Measurements from ENCODE around the gene GUCY1A2.

Gene GUCY1A2

DNA sequence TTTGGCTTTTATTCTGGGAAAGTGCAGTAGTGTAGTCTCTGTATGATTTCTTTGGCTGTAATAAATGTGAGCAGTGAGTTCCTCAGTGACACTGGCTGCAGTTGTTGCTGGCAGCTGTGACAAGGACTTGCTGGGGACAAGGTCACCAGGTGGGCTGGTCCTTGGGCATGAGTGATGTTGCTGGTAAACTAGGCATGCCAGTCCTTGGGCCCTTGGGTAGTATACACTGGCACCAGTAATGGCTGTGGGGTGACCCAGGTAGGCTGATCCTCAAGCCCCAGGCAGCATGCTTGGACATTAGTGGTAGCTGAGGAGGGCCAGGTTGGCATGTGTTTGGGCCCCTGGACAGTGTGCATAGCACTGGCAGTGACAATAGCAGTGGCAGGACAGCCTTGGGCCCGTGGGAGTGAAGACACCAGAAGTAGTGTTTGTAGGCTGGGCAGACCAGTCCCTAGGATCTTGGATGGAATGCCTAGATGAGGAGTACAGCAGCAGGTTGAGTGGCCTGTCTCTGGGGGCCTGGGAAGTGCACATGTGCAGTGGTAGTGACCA, 164.3 kb downstream of the GUCY1A2 start:
- H3K36me3 ChIP-seq (ENCODE audit: control insufficient read depth in 1 of 2, insufficient read depth in 2 of 2, low read length in 2 of 2): no peaks in the 10 kb centered on the region
- no peak overlapping the region for H3K4ac ChIP-seq (ENCODE audit: low read depth, low read length)
- no peak overlapping the region for H2AK5ac ChIP-seq (ENCODE audit: low read length)
- no peaks in the 10 kb centered on the region for H3K9me3 ChIP-seq (ENCODE audit: insufficient read depth, low read depth, low read length)
- no peak overlapping the region for H4K91ac ChIP-seq (ENCODE audit: low read depth, low read length)
- H2AFZ ChIP-seq (ENCODE audit: insufficient read depth, low read length, poor library complexity): no peak overlapping the region
- no peak overlapping the region for H3K4me3 ChIP-seq (ENCODE audit: low read depth, low read length)
- H2BK5ac ChIP-seq (ENCODE audit: low read depth, low read length, poor library complexity): no peak overlapping the region
- H2BK12ac ChIP-seq (ENCODE audit: low read length): no peak overlapping the region
- no CpG with 5 or more reads among the region's 1 CpG for WGBS (ENCODE audit: extremely low coverage, insufficient coverage, insufficient read length)
- no peaks in the 10 kb centered on the region for H3K4me1 ChIP-seq (ENCODE audit: control insufficient read depth in 1 of 2, insufficient read depth in 2 of 2, low read length in 2 of 2)
- no peak overlapping the region for H3K4me2 ChIP-seq (ENCODE audit: low read length)
- DNase-seq: no peak
- no peak overlapping the region for H3K27ac ChIP-seq (ENCODE audit: low read depth, low read length)
- no peak overlapping the region for H4K8ac ChIP-seq (ENCODE audit: low read depth, low read length)
- H3K27me3 ChIP-seq (ENCODE audit: insufficient read depth, low read length): no peaks in the 10 kb centered on the region
- H3K79me2 ChIP-seq (ENCODE audit: control insufficient read depth, insufficient read depth, low read length, poor library complexity): no peaks in the 10 kb centered on the region
- no peaks in the 10 kb centered on the region for H3K79me1 ChIP-seq (ENCODE audit: low read length)
- H4K12ac ChIP-seq (ENCODE audit: low read depth, low read length): no peak overlapping the region
- no peak overlapping the region for H3K14ac ChIP-seq (ENCODE audit: low read length)
- no peak overlapping the region for H3K9ac ChIP-seq (ENCODE audit: low read length)
- no peak overlapping the region for H3K18ac ChIP-seq (ENCODE audit: low read length)
- no peak overlapping the region for H2BK120ac ChIP-seq (ENCODE audit: insufficient read depth, low read length, poor library complexity)
- H3K23ac ChIP-seq (ENCODE audit: low read length): no peak overlapping the region

GRCh38 chr11:106852779-106853178, 165.5 kb downstream of the GUCY1A2 start:
- no peak overlapping the region for H3K27ac ChIP-seq (ENCODE audit: low read depth, low read length)
- no peak overlapping the region for H2AFZ ChIP-seq (ENCODE audit: insufficient read depth, low read length, poor library complexity)
- no peak overlapping the region for H3K18ac ChIP-seq (ENCODE audit: low read length)
- no peaks in the 10 kb centered on the region for H3K4me1 ChIP-seq (ENCODE audit: control insufficient read depth in 1 of 2, insufficient read depth in 2 of 2, low read length in 2 of 2)
- no peak overlapping the region for H3K4me2 ChIP-seq (ENCODE audit: low read length)
- H3K9me3 ChIP-seq (ENCODE audit: insufficient read depth, low read depth, low read length): no peaks in the 10 kb centered on the region
- H3K14ac ChIP-seq (ENCODE audit: low read length): no peak overlapping the region
- no peak overlapping the region for H3K23ac ChIP-seq (ENCODE audit: low read length)
- no peak overlapping the region for H3K4ac ChIP-seq (ENCODE audit: low read depth, low read length)
- no peak overlapping the region for H2BK12ac ChIP-seq (ENCODE audit: low read length)
- no peak overlapping the region for H4K8ac ChIP-seq (ENCODE audit: low read depth, low read length)
- H3K27me3 ChIP-seq (ENCODE audit: insufficient read depth, low read length): no peaks in the 10 kb centered on the region
- H3K79me1 ChIP-seq (ENCODE audit: low read length): no peaks in the 10 kb centered on the region
- DNase-seq: no peak
- no peaks in the 10 kb centered on the region for H3K79me2 ChIP-seq (ENCODE audit: control insufficient read depth, insufficient read depth, low read length, poor library complexity)
- H3K9ac ChIP-seq (ENCODE audit: low read length): no peak overlapping the region
- no peak overlapping the region for H4K91ac ChIP-seq (ENCODE audit: low read depth, low read length)
- no peak overlapping the region for H2AK5ac ChIP-seq (ENCODE audit: low read length)
- H4K12ac ChIP-seq (ENCODE audit: low read depth, low read length): no peak overlapping the region
- H2BK120ac ChIP-seq (ENCODE audit: insufficient read depth, low read length, poor library complexity): no peak overlapping the region
- H3K36me3 ChIP-seq (ENCODE audit: control insufficient read depth in 1 of 2, insufficient read depth in 2 of 2, low read length in 2 of 2): no peaks in the 10 kb centered on the region
- no peak overlapping the region for H3K4me3 ChIP-seq (ENCODE audit: low read depth, low read length)
- no peak overlapping the region for H2BK5ac ChIP-seq (ENCODE audit: low read depth, low read length, poor library complexity)

GRCh38 chr11:106848526-106848925, 169.8 kb downstream of the GUCY1A2 start:
- Histone ChIP-seq H4K91ac (ENCODE audit: low read depth, low read length) (no peak overlapping the region), H2BK120ac (ENCODE audit: insufficient read depth, low read length, poor library complexity) (no peak overlapping the region), H3K4ac (ENCODE audit: low read depth, low read length) (no peak overlapping the region), H3K27ac (ENCODE audit: low read depth, low read length) (no peak overlapping the region), H2BK5ac (ENCODE audit: low read depth, low read length, poor library complexity) (no peak overlapping the region), H3K9ac (ENCODE audit: low read length) (no peak overlapping the region), H3K4me1 (ENCODE audit: control insufficient read depth in 1 of 2, insufficient read depth in 2 of 2, low read length in 2 of 2) (no peaks in the 10 kb centered on the region), H2AFZ (ENCODE audit: insufficient read depth, low read length, poor library complexity) (no peak overlapping the region), H3K18ac (ENCODE audit: low read length) (no peak overlapping the region), H2AK5ac (ENCODE audit: low read length) (no peak overlapping the region), H3K14ac (ENCODE audit: low read length) (no peak overlapping the region), H3K79me2 (ENCODE audit: control insufficient read depth, insufficient read depth, low read length, poor library complexity) (no peaks in the 10 kb centered on the region), H3K9me3 (ENCODE audit: insufficient read depth, low read depth, low read length) (no peaks in the 10 kb centered on the region), H3K79me1 (ENCODE audit: low read length) (no peaks in the 10 kb centered on the region), H3K4me2 (ENCODE audit: low read length) (no peak overlapping the region), H3K23ac (ENCODE audit: low read length) (no peak overlapping the region), H3K27me3 (ENCODE audit: insufficient read depth, low read length) (no peaks in the 10 kb centered on the region), H3K4me3 (ENCODE audit: low read depth, low read length) (no peak overlapping the region), H2BK12ac (ENCODE audit: low read length) (no peak overlapping the region), H4K8ac (ENCODE audit: low read depth, low read length) (no peak overlapping the region), H3K36me3 (ENCODE audit: control insufficient read depth in 1 of 2, insufficient read depth in 2 of 2, low read length in 2 of 2) (no peaks in the 10 kb centered on the region), H4K12ac (ENCODE audit: low read depth, low read length) (no peak overlapping the region)
- DNase-seq: no peak

- Histone ChIP-seq H3K4me1 (ENCODE audit: control insufficient read depth in 1 of 2, insufficient read depth in 2 of 2, low read length in 2 of 2) (no peaks in the 10 kb centered on the region), H3K79me1 (ENCODE audit: low read length) (no peaks in the 10 kb centered on the region), H3K9me3 (ENCODE audit: insufficient read depth, low read depth, low read length) (no peaks in the 10 kb centered on the region), H2BK120ac (ENCODE audit: insufficient read depth, low read length, poor library complexity) (no peak overlapping the region), H4K91ac (ENCODE audit: low read depth, low read length) (no peak overlapping the region), H2AK5ac (ENCODE audit: low read length) (no peak overlapping the region), H3K23ac (ENCODE audit: low read length) (no peak overlapping the region), H3K14ac (ENCODE audit: low read length) (no peak overlapping the region), H3K18ac (ENCODE audit: low read length) (no peak overlapping the region), H4K8ac (ENCODE audit: low read depth, low read length) (no peak overlapping the region), H3K4ac (ENCODE audit: low read depth, low read length) (no peak overlapping the region), H3K4me3 (ENCODE audit: low read depth, low read length) (no peak overlapping the region), H3K79me2 (ENCODE audit: control insufficient read depth, insufficient read depth, low read length, poor library complexity) (no peaks in the 10 kb centered on the region), H3K27me3 (ENCODE audit: insufficient read depth, low read length) (no peaks in the 10 kb centered on the region), H2BK5ac (ENCODE audit: low read depth, low read length, poor library complexity) (no peak overlapping the region), H3K4me2 (ENCODE audit: low read length) (no peak overlapping the region), H2AFZ (ENCODE audit: insufficient read depth, low read length, poor library complexity) (no peak overlapping the region), H2BK12ac (ENCODE audit: low read length) (no peak overlapping the region), H3K36me3 (ENCODE audit: control insufficient read depth in 1 of 2, insufficient read depth in 2 of 2, low read length in 2 of 2) (no peaks in the 10 kb centered on the region), H3K27ac (ENCODE audit: low read depth, low read length) (no peak overlapping the region), H4K12ac (ENCODE audit: low read depth, low read length) (no peak overlapping the region), H3K9ac (ENCODE audit: low read length) (no peak overlapping the region)
- DNase-seq: no peak
Measured at GRCh38 chr11:106842134-106842533, 176.1 kb downstream of the GUCY1A2 start.

- Histone ChIP-seq H3K4me3 (ENCODE audit: low read depth, low read length) (no peak overlapping the region), H3K18ac (ENCODE audit: low read length) (no peak overlapping the region), H2BK12ac (ENCODE audit: low read length) (no peak overlapping the region), H3K4me1 (ENCODE audit: control insufficient read depth in 1 of 2, insufficient read depth in 2 of 2, low read length in 2 of 2) (no peaks in the 10 kb centered on the region), H3K27ac (ENCODE audit: low read depth, low read length) (no peak overlapping the region), H4K8ac (ENCODE audit: low read depth, low read length) (no peak overlapping the region), H4K12ac (ENCODE audit: low read depth, low read length) (no peak overlapping the region), H2AFZ (ENCODE audit: insufficient read depth, low read length, poor library complexity) (no peak overlapping the region), H3K79me1 (ENCODE audit: low read length) (no peaks in the 10 kb centered on the region), H4K91ac (ENCODE audit: low read depth, low read length) (no peak overlapping the region), H3K23ac (ENCODE audit: low read length) (no peak overlapping the region), H2BK5ac (ENCODE audit: low read depth, low read length, poor library complexity) (no peak overlapping the region), H3K27me3 (ENCODE audit: insufficient read depth, low read length) (no peaks in the 10 kb centered on the region), H2AK5ac (ENCODE audit: low read length) (no peak overlapping the region), H3K79me2 (ENCODE audit: control insufficient read depth, insufficient read depth, low read length, poor library complexity) (no peaks in the 10 kb centered on the region), H3K9me3 (ENCODE audit: insufficient read depth, low read depth, low read length) (no peaks in the 10 kb centered on the region), H3K36me3 (ENCODE audit: control insufficient read depth in 1 of 2, insufficient read depth in 2 of 2, low read length in 2 of 2) (no peaks in the 10 kb centered on the region), H3K4me2 (ENCODE audit: low read length) (no peak overlapping the region), H3K4ac (ENCODE audit: low read depth, low read length) (no peak overlapping the region), H3K9ac (ENCODE audit: low read length) (no peak overlapping the region), H2BK120ac (ENCODE audit: insufficient read depth, low read length, poor library complexity) (no peak overlapping the region), H3K14ac (ENCODE audit: low read length) (no peak overlapping the region)
- no peak for DNase-seq
- WGBS (ENCODE audit: extremely low coverage, insufficient coverage, insufficient read length): no CpG with 5 or more reads among the region's 3 CpGs
Measured at GRCh38 chr11:106840947-106841346, 177.3 kb downstream of the GUCY1A2 start.
